ENCODE results near the gene NPHP4.

- no peak for TF ChIP-seq CTCF (IDR thresholded peaks at IDR 0.05)
- no peak for TF ChIP-seq POLR2A (IDR thresholded peaks at IDR 0.05)
- TF ChIP-seq POLR2AphosphoS5 (IDR thresholded peaks at IDR 0.05), result no peak
These were observed 20.5 kb upstream of the NPHP4 start for GRCh38 chr1:6012529-6013318.
